Lower leg skin (tissue), 4 donors: Measurements from ENCODE around the gene FBXO39. TPM values are rescaled to one million over a fixed set of nuclear protein-coding genes. Genes with fewer than 3 reads are reported as not detected.

Experiments
- DNase-seq, 2 donors: peaks; one replicate each; pipeline ENCODE4 v3.0.0-alpha.2; 2019; ENCODE audit warnings: low spot score in 2 of 2
- H3K4me3 ChIP-seq: fragments of 200-600 bp; sonication (generic); 2 replicates; pipeline ENCODE4 v1.5.1; 2017; ENCODE audit warnings: mild to moderate bottlenecking, low read depth; ENCODE audit not compliant: poor library complexity, severe bottlenecking
- POLR2A ChIP-seq, 2 donors: fragments of 450-650 bp; IDR thresholded peaks; one replicate each; pipeline ENCODE4 v1.6.1; 2016 to 2017; ENCODE audit warnings: antibody characterized with exemption in 2 of 2, mild to moderate bottlenecking in 1 of 2, moderate library complexity in 1 of 2
- WGBS, 2 donors: methylation state at CpG; one replicate each; pipeline ENCODE4 v1.1.5; 2018; 5-methylcytosine and 5-hydroxymethylcytosine counted together
- intact Hi-C: fragments of 100-400 bp; cut with DNase I; formaldehyde crosslinking; loops from one replicate; pipeline ENCODE4 v1.15.0; 2023; ENCODE audit warnings: low total_unique reads
- total RNA-seq, 4 donors: library from RNA; depleted of rRNA; stranded (reverse); fragments of >200 nt; gene quantifications; one replicate each; pipeline ENCODE4 v1.1.0, GENCODE V29; 2016
- TF ChIP-seq, protein P1 (sequence below), 3 donors: fragments of 450-650 bp; IDR thresholded peaks; one replicate each; pipeline ENCODE4 v1.5.1; 2016; ENCODE audit warnings: antibody characterized with exemption in 3 of 3, mild to moderate bottlenecking in 3 of 3, moderate library complexity in 2 of 3

Gene FBXO39
- total RNA-seq, 4 donors from 2014 or later: 0.42 to 0.97 (median 0.71) TPM

DNA sequence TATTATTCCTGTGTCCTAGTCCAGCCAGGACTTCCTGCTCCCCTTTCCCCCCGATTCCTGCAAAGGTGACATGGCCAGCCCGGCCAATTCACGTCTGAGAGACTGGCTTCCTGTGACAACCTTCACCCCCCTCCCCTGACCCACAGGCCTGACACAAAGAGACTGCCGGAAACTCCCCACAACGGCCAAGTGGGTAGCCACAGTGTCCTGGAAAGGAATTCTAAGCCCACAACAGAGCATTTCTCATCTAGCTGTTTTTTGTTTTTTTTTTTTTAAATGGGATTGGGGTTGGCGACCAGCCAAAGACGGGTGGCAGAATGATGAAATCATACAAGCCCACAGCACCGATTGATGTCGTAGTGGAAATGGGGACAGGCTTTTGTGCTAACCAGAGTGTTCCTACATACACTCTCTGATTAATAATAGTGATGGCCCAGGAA lies 23.0 kb upstream of the FBXO39 start:
- no peak for TF ChIP-seq POLR2A (IDR thresholded peaks at IDR 0.05)
- TF ChIP-seq, protein P1, sequence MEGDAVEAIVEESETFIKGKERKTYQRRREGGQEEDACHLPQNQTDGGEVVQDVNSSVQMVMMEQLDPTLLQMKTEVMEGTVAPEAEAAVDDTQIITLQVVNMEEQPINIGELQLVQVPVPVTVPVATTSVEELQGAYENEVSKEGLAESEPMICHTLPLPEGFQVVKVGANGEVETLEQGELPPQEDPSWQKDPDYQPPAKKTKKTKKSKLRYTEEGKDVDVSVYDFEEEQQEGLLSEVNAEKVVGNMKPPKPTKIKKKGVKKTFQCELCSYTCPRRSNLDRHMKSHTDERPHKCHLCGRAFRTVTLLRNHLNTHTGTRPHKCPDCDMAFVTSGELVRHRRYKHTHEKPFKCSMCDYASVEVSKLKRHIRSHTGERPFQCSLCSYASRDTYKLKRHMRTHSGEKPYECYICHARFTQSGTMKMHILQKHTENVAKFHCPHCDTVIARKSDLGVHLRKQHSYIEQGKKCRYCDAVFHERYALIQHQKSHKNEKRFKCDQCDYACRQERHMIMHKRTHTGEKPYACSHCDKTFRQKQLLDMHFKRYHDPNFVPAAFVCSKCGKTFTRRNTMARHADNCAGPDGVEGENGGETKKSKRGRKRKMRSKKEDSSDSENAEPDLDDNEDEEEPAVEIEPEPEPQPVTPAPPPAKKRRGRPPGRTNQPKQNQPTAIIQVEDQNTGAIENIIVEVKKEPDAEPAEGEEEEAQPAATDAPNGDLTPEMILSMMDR (IDR thresholded peaks at IDR 0.05): no peak
- intact Hi-C loops: no loop called here
- DNase-seq: peak in 1 of 2 donors; percentile 90
- 29 to 35% methylated on average over 9 of the region's 9 CpGs for WGBS, 2 donors
- no peak overlapping the region for H3K4me3 ChIP-seq

DNA sequence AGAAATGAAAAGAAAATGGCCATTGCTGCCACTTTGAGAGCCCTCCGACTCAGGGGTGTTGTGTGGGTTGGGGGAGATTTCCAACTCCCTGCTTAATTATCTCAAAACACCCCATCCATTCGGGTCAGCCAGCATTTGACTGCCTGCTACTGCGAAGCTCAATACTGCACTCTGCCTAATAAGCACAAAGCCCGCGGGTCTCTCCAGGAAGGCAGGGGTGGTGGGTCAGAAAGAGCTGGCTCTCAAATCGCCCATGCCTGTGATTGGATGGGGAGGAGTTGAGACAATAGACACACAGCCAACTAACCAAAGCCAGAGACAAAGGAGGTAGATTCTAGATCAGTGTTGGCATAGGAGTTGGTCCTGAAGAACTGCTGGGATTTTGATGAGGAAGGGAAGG lies 22.5 kb upstream of the FBXO39 start:
- whole genome bisulfite sequencing, 2 donors: 75 to 78% methylated on average over 6 of the region's 6 CpGs
- no peak overlapping the region for H3K4me3 ChIP-seq
- TF ChIP-seq, protein P1 (IDR thresholded peaks at IDR 0.05): no peak
- TF ChIP-seq POLR2A (IDR thresholded peaks at IDR 0.05): no peak
- DNase-seq: no peak
- intact Hi-C loops: no loop called here

DNA sequence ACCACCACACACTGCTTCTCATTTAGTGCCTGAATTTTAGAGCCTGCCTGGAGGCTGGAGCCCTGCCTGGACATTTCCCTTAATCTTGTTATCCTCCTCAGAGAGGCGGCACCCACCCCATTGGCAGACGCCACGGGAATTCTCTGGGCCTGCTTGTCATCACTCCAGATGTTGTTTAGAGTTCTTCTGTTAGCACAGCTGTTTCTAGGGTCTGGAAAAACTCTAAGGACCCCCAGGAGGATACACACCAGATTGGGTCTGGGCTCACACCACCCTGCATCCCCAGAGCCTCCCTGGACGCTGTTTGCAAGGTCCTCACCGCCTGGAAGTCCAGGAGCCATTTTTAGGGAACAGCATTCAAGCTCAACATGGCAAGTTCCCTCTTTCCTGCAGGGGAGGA lies 20.7 kb upstream of the FBXO39 start:
- no peak overlapping the region for H3K4me3 ChIP-seq
- DNase-seq: no peak
- 21 to 51% methylated on average over 5 of the region's 5 CpGs for WGBS, 2 donors
- intact Hi-C loops: no loop called here
- no peak for TF ChIP-seq POLR2A (IDR thresholded peaks at IDR 0.05)
- TF ChIP-seq, protein P1 (IDR thresholded peaks at IDR 0.05): no peak

DNA sequence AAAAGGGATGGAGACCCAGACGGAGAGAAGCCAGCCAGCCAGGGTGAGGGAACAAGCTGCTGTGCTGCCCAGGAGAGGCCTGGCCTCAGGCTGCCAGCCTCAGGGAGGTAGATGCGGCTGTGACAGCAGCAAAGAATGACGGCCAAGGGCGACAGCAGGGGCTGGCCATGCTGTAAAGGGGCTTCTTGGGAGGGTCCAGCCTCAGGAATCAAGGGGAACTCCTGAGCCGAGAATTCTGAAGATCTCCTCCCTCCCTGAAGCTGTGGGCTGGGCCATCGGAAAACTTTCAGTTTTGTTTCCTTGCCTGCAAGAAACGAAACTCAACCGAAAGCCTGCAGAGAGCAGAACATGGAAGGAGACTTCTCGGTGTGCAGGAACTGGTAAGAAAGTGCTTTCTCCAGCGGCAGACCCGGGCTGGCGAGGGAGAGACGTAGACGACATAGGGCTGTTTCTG lies 20.3 kb upstream of the FBXO39 start, which contains the start of gene XAF1:
XAF1 (plus strand) TSS at position 316 of the 454 bp plus-strand sequence; CDS start at position 349, 33 bp downstream.
- peak within 1 kb of the TSS; percentile 9 for H3K4me3 ChIP-seq
- TF ChIP-seq, protein P1 (IDR thresholded peaks at IDR 0.05): no peak
- no peak for TF ChIP-seq POLR2A (IDR thresholded peaks at IDR 0.05)
- intact Hi-C loops: no loop called here
- 7 to 8% methylated on average over 14 of the region's 14 CpGs for WGBS, 2 donors
- peak in 1 of 2 donors; percentile 35 for DNase-seq

DNA sequence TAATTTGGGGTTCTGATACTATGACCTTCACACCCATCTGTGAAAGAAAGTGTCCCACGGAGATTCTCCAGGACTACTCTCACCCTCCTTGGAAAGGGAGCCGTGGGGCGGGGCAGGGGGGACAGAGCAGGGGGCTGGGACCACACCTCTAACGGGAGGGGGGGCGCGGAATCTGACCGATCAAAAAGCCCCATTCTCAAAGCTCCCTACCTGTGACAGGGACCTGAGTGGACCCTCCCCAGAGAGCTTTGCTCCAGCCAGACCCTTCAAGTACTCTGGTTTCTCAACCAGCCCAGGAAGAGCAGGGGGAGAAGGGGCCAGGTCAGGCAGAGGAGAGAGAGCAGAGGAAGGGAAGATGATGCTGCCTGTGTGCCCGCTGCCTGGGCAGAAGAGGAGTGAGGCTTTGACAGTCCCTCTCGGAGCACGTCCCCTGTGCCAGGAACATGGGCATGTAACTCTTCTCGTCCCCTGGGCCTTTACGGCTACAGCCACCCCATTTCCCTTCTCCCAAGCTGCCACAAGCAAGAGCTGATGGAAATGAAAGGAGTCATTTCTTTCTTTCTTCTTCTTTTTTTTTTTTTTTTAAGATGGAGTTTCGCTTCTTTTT lies 19.5 kb upstream of the FBXO39 start:
- no peak for DNase-seq
- WGBS, 2 donors: 38 to 47% methylated on average over 13 of the region's 13 CpGs
- intact Hi-C loops: no loop called here
- H3K4me3 ChIP-seq: peak overlapping the region; percentile 9
- TF ChIP-seq, protein P1 (IDR thresholded peaks at IDR 0.05): no peak
- no peak for TF ChIP-seq POLR2A (IDR thresholded peaks at IDR 0.05)

DNA sequence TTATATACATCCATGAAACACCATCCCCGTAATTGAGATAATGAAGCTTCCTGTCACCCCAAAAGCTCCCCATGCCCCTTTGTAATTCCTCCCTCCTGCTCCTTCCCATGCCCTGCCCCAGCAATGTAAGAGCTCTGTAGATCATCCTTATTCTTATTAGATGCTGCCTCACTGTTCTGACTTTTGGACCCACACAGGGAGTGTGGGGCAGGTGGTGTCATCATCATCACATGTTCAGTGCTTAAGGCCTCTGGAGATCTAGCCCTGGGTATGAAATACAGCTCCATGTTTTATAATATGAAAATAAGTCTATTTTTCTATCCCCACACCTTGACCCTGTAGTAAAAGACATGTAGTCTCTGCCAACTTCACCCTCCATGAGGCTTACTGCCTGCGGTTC lies 18.3 kb upstream of the FBXO39 start:
- no peak for TF ChIP-seq POLR2A (IDR thresholded peaks at IDR 0.05)
- TF ChIP-seq, protein P1 (IDR thresholded peaks at IDR 0.05): no peak
- no peak overlapping the region for H3K4me3 ChIP-seq
- WGBS, 2 donors: 94 to 98% methylated on average over 2 of the region's 2 CpGs
- intact Hi-C loops: no loop called here
- no peak for DNase-seq
